ENCODE measurements around the gene FALEC.

DNA sequence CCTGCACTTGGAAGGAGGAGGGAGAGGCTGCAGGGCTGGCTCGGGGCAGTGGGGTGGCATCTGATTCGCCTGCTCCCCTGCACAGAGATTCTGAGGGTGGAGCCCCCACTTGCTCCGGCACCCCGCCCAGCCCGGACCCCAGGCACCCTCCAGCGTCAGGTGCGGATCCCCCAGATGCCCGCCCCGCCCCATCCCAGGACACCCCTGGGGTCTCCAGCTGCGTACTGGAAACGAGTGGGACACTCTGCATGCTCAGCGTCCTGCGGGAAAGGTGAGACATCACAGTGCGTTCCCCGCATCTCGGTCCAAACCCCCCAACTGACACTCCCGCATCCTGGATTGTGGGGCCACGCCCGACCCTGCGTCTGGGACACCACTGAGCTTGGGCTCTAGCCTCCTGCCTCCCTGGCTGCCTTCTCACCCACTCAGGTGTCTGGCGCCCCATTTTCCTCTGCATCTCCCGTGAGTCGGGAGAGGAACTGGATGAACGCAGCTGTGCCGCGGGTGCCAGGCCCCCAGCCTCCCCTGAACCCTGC is 41.6 kb downstream of the FALEC start:
- TF ChIP-seq YY1 (IDR thresholded peaks at IDR 0.05; ENCODE audit: insufficient read depth, insufficient read length) (no peak), ZNF274 (IDR thresholded peaks at IDR 0.05; ENCODE audit: low read depth, low read length) (no peak)
